Nephron (organoid): ENCODE data around the gene LRCH1.
A peak's percentile ranks its signal among the peaks of the same experiment; 100 is the strongest.

ENCODE experiments used
- H3K27ac Mint-ChIP-seq, 3 experiments: 2 replicates each; pipeline ENCODE4 v1.8.0; 2020; ENCODE audit warnings: mixed read lengths in 3 of 3, mild to moderate bottlenecking in 2 of 3, moderate library complexity in 1 of 3
- H3K27me3 Mint-ChIP-seq: 2 replicates; pipeline ENCODE4 v1.8.0; 2021; ENCODE audit warnings: low read depth, mild to moderate bottlenecking, moderate library complexity, mixed read lengths
- H3K36me3 Mint-ChIP-seq: 2 replicates; pipeline ENCODE4 v1.8.0; 2020; ENCODE audit warnings: low read depth, mixed read lengths
- H3K4me1 Mint-ChIP-seq: 2 replicates; pipeline ENCODE4 v1.8.0; 2020; ENCODE audit warnings: mixed read lengths
- H3K4me3 Mint-ChIP-seq, 3 experiments: 2 replicates each; pipeline ENCODE4 v1.8.0; 2020; ENCODE audit warnings: mild to moderate bottlenecking in 3 of 3, mixed read lengths in 3 of 3, moderate library complexity in 2 of 3
- H3K9me3 Mint-ChIP-seq: 2 replicates; pipeline ENCODE4 v1.8.0; 2020; ENCODE audit warnings: mixed read lengths
- TF ChIP-seq, protein P1 (sequence below), 3 experiments: fragments of 200-600 bp; sonication (generic); IDR thresholded peaks; one replicate each; pipeline ENCODE4 v1.5.0; 2021; ENCODE audit warnings: antibody characterized with exemption in 3 of 3; ENCODE audit not compliant: unreplicated experiment in 3 of 3

LRCH1 gene

DNA sequence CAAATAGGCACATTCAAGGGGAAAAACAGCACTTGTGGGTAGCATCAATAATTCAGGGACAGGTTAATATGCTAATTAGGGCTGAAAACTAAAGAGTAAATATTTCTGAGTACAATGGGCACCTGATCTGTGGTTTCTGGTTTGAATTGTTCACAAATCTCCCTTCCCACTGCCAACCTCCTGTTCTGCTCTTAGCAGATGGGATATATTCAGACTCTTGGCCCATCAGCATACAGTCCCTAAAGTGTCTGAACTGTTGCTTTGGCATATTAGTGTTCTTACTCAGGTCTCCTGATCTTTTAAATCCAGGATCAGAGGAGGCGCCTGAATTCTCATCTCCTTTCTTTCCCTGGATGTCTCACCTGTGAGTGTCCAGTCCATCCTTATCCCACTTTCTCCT is 8.2 kb upstream of the LRCH1 start:
- peaks cover 4% of the 10 kb centered on the region for H3K27me3 Mint-ChIP-seq
- no peaks in the 10 kb centered on the region for H3K4me1 Mint-ChIP-seq
- H3K27ac Mint-ChIP-seq = no peak overlapping the region
- no peaks in the 10 kb centered on the region for H3K36me3 Mint-ChIP-seq
- H3K9me3 Mint-ChIP-seq = no peaks in the 10 kb centered on the region
- TF ChIP-seq, protein P1, sequence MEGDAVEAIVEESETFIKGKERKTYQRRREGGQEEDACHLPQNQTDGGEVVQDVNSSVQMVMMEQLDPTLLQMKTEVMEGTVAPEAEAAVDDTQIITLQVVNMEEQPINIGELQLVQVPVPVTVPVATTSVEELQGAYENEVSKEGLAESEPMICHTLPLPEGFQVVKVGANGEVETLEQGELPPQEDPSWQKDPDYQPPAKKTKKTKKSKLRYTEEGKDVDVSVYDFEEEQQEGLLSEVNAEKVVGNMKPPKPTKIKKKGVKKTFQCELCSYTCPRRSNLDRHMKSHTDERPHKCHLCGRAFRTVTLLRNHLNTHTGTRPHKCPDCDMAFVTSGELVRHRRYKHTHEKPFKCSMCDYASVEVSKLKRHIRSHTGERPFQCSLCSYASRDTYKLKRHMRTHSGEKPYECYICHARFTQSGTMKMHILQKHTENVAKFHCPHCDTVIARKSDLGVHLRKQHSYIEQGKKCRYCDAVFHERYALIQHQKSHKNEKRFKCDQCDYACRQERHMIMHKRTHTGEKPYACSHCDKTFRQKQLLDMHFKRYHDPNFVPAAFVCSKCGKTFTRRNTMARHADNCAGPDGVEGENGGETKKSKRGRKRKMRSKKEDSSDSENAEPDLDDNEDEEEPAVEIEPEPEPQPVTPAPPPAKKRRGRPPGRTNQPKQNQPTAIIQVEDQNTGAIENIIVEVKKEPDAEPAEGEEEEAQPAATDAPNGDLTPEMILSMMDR (IDR thresholded peaks at IDR 0.05; ENCODE audit: unreplicated experiment in 3 of 3) = no peak
- H3K4me3 Mint-ChIP-seq = no peak overlapping the region

DNA sequence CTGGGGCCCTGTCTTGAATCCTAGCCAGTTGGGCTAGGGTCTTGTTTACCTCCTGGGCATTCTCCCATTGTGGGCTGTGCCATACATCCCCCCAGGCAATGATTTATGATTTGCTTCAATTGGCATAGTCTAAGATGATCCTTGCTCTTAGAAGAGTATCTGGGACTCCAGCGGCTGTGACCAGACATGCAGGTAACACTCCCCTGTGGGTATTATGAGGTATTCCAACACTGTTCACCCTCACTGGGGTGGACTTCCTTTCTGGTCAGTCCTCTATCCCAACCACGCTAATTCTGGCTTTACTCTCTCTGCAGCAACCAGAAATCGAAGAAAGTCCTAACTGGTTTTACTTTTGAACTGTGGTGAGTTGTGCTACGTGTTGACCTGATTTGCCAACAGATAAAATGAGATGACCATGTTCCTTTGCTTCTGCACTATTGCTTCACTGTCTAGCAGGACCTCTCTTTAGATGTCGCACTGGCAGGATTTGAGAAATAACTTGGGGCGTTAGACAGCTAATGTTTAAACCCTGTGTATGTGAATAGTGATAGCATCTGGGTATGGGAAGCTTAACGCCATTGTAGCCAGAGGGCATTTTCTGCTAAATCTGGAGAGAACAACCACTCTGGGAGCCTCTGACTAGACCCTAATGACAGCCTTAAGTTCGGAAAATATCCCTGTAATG is 6.7 kb upstream of the LRCH1 start:
- H3K27me3 Mint-ChIP-seq = peaks cover 5% of the 10 kb centered on the region
- no peak overlapping the region for H3K4me3 Mint-ChIP-seq
- H3K4me1 Mint-ChIP-seq = peaks cover 1% of the 10 kb centered on the region
- H3K36me3 Mint-ChIP-seq = no peaks in the 10 kb centered on the region
- no peak overlapping the region for H3K27ac Mint-ChIP-seq
- no peaks in the 10 kb centered on the region for H3K9me3 Mint-ChIP-seq
- TF ChIP-seq, protein P1 (IDR thresholded peaks at IDR 0.05; ENCODE audit: unreplicated experiment in 3 of 3) = no peak

DNA sequence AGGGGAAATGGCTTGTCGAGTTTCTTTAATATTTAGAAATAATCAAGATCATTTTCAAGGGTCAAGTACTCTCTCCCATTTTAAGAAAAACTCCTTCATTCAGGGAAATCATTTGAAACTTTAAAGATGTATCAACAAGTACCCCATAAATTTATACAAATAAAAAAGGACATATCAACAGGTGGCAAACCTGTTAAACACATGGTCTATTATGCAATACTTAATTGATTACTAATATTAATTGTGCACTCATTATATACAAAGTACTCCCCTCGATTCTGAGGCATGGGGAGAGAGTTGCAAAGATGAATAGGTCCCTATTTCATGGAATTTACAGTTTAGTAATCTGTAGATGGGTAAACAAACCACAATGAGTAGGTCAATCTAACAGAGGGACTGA is 2.1 kb upstream of the LRCH1 start:
- Mint-ChIP-seq H3K27me3 (peaks cover 16% of the 10 kb centered on the region), H3K4me1 (peaks cover 27% of the 10 kb centered on the region), H3K4me3 (peak overlapping the region; percentile 2 to 99 (median 98)), H3K36me3 (no peaks in the 10 kb centered on the region), H3K9me3 (no peaks in the 10 kb centered on the region), H3K27ac (no peak overlapping the region)
- TF ChIP-seq, protein P1 (IDR thresholded peaks at IDR 0.05; ENCODE audit: unreplicated experiment in 3 of 3) = no peak

DNA sequence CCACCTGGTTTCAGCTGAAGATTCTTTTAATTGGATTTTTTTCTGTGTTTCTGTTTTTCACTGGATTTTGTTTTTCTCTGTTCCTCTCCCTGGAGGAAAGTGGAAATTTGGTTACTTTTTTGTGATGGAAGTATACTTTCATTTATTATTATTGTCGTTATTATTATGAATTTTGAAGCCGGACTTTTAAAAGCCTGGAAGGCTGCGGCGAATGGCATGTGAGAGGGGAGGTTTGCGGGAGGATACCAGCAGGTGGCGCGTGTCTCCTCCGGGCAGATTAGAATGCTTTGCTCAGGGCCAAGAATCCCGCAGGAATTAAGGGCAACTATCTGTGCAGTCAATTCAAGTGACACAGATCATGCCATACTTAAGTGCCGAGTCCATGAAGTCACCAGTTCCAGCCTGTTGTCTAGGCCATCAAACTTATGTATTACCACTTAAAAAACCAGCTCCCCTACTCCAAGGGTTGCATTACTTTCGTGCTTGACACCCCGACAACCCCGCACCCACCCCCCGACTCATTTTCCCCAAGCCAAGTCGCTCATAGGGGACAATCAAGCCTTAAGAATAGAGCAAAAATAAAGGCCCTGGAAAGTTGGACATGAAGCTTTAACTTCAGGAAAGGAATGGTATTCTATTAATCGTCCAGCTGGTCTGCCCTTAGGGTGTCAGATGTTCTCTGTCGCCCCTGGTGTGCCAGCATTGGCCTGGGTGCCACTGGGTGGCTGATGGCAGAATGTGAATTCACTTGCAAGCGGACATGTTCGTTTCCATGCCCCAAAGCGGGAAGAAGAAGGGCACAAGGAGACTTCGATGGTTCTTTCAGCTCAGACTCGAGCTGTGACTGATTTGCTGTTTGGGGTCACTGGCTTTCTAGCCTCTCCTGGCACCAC is 1.3 kb upstream of the LRCH1 start:
- peaks cover 12% of the 10 kb centered on the region for H3K27me3 Mint-ChIP-seq
- H3K9me3 Mint-ChIP-seq = no peaks in the 10 kb centered on the region
- H3K36me3 Mint-ChIP-seq = no peaks in the 10 kb centered on the region
- H3K4me3 Mint-ChIP-seq = peak overlapping the region; percentile 98 to 99 (median 99)
- H3K4me1 Mint-ChIP-seq = peaks cover 33% of the 10 kb centered on the region
- H3K27ac Mint-ChIP-seq = peak overlapping the region; percentile 40 to 90 (median 84)
- TF ChIP-seq, protein P1 (IDR thresholded peaks at IDR 0.05; ENCODE audit: unreplicated experiment in 3 of 3) = peak; percentile 72 to 75 (median 72)

DNA sequence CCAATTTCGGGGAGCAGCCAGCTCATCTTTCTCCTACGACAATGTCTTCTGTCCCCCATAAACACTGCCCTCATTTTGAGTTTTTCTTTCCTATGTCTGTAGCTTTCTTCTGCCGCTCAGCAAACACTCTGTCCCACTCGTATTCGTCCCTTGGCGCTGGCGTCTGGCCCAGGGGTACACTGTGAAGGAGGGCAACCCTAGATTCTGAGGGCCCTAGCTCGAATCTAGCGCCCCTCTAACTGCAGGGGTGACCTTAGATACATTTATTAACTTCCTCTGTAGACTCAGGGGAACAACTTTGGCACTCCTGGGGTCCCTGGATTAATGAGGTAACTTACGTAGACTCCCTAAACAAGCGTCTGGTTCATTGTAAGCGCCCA is 677 bp upstream of the LRCH1 start:
- peaks cover 38% of the 10 kb centered on the region for H3K4me1 Mint-ChIP-seq
- H3K27me3 Mint-ChIP-seq = peaks cover 12% of the 10 kb centered on the region
- H3K9me3 Mint-ChIP-seq = no peaks in the 10 kb centered on the region
- H3K36me3 Mint-ChIP-seq = no peaks in the 10 kb centered on the region
- H3K27ac Mint-ChIP-seq = peak overlapping the region; percentile 84 to 93 (median 92)
- peak overlapping the region; percentile 98 to 99 (median 99) for H3K4me3 Mint-ChIP-seq
- TF ChIP-seq, protein P1 (IDR thresholded peaks at IDR 0.05; ENCODE audit: unreplicated experiment in 3 of 3) = no peak
